ENCODE data around the gene TTC16.

The TTC16 gene

DNA sequence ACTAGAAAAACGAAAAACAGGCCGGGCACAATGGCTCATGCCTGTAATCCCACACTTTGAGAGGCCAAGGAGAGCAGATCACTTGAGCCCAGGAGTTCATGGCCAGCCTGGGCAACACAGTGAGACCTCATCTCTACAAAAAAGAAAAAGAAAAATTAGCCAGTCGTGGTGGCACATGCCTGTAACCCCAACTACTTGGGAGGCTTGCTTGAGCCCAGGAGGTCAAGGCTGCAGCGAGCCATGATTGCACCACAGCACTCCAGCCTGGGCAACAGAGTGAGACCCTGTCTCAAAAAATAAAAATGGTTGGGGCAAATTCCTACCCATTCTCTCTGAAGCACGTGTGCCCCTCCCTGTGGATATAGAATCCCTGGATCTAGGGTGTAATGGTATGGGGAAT is 17.5 kb upstream of the TTC16 start:
- no peak for DNase-seq

DNA sequence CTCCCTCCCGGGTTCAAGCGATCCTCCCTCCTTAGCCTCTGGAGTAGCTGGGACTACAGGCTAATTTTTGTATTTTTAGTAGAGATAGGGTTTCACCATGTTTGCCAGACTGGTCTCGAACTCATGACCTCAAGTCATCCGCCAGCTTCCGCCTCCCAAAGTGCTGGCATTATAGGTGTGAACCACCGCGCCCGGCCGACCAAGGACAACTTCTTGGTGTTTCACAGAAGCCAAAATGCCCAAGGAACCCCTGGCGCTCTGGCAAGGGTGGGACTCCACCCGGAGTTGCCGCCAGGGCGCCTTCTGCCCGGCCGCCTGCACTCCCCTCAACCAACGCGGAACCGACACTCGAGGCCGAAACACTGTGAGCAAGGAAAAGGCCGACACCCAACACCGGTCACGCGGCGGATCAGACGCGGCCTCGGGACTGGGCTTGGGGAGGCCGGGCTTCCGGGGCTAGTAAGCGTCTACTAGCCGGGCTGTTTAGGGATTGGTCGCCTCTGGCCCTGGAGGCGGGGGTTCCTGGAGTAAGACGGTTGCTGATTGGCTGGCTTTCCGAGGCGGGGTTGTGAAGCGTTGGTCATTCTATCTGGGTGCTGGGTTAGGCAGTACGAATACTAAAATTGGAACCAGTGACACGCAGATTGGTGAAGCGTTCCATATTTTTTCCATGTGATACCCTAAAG is 16.8 kb upstream of the TTC16 start:
- DNase-seq: peak; percentile 33 to 98 (median 93)

DNA sequence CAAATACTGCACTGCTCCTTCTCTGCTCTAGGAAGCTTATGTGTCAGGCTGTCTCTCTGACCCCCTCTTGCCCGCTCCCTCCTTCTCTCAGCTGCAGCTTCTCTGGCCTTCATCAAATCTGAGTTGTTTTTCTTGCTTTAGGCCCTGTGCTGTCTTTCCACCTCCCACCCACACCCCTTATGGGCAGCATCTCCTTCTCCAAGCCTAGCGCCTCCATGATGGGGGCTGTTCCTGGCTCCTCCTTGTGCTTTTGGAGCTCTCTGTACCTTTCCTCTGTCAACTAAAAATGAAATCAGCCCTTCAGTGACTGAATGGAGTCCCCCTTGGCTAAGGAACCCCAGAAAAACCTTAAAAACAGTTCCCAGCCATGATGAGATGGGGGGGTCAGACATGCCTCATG is 15.7 kb upstream of the TTC16 start:
- peak in 1 of 51 donors; percentile 48 for DNase-seq

DNA sequence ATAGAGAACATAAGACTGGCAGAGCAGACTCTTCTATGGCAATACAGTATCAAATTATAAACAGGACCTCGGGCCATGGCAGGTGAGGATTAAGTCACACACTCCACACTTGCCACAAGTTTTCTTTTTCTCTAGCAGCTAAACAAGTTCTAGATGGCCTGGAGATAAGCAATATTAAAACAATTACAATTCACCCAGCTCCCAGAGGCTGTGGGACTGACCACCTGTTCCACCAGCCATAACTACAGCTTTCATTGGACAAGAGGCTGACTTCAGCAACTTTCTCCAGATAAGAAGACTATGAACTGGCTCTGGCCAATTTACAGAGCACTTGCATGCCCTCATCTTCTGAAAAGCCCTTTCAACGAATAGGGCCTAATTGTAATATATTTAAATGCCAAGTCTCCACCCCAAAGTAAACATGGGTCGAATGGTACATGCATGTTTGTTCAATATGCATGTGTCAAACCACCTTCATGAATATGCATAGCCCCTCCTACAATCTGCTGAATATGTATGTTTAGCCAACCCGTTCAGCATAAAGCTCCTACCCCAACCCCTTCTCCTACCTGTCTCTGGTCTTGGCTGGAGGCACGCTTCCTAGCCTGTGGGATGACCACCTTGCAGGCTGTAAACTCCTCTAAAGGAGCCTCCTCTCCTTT is 15.2 kb upstream of the TTC16 start:
- DNase-seq: no peak

DNA sequence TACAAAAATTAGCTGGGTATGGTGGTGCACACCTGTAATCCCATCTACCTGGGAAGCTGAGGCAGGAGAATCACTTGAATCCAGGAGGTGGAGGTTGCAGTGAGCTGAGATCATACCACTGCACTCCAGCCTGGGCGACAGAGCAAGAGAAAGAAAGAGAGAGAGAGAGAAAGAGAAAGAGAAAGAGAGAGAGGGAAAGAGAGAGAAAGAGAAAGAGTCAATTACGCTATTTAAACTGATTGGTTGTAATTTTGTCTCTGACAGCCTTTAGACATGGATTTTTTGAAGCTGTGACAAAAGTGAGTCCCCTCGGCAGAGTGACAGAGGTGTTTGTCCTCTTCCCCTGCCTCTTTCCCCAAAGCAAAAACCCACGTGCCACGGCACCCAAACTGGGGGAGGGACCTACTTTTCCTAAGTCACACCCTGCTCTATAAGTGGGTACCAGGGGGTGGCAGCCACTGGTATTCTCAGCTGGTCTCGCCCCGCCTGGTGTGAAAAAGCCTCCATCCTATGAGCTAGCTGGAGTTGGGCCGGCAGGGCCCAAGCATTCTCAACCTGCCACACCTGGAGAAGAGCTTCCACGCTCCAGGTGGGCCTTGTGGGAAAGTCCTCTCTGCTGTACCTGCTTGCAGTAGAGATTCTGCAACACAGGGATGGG is 12.5 kb upstream of the TTC16 start:
- DNase-seq: no peak

DNA sequence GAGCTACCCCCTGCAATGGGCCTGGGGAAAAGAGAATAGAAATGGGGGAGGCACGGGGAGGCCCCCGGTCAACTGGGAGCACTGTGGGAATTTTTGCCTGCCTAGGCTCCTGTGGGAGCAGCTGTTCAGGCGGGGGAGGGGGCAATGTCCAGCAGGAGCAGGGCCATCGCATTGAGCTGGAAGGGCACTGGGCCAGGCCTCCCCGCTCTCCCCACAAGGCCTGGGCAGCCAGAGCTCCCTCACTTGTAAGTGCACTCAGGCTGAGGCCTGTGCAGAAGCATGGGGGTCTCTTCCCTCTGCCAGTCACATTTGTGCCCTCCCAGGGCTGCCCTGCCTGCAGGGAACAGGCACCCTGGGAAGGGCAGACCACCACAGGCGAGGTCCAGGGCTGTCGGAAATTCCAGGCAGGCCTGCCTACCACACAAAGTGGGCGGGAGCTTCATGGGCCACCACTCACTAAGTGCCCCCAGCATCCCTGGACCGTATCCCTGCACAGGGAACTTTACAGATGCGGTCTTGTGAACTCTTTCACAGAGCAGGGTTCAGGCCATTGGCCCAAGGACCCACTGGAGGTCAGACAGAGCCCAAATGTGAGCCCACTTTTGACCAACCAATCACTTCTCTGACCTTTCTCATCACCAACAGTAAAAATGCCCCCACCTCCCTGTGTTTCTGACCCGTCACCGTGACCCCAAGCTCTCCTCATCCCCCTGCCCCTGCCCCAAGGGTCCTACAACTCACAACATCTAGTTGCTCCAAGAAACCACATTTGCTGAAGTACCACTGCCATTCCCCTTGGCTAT is 10.1 kb upstream of the TTC16 start:
- no peak for DNase-seq

DNA sequence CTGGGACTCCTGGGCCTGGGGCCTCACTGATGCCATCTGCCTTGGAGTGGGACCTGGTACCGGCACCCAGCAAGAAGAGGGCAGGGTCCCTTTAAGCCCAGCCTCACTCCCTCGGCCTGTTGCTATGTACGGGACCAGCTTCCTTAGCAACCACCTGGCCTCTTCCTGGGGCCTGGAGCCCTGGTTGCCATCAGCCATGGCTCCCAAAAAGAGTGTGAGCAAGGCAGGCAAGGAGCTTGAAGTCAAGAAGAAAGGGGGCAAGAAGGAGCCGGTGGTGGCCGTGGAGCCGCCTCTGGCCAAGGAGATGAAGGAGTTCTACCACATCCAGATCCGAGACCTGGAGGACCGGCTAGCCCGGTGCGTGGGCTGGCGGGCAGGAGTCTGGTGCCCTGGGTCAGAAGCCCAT is 9.0 kb upstream of the TTC16 start, which contains the start of gene CFAP157:
Gene CFAP157, plus strand, starts transcription at position 153 of the 406 bp plus-strand sequence. Its CDS starts 44 bp downstream, at position 197.
- peak in 5 of 51 donors; percentile 10 to 32 (median 16) for DNase-seq

DNA sequence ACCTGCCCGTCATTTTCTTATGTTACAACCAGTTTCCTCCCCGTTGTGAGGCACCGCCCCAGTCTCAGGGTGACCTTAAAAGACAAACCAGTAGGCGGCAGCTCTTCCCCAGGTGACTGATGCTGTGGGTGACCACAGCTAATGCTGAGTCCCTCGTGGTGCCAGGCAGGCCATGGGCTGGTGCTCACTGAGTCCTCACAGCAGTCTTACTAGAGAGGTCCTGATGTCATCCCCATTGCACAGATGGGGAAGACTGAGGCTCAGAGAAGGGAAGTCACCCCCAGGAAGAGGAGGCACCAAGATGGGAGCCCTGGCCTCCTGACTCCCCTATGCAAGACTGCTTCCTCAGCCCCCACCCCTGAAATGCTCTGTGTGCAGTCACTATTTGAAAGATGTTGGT is 8.1 kb upstream of the TTC16 start:
- DNase-seq: no peak

DNA sequence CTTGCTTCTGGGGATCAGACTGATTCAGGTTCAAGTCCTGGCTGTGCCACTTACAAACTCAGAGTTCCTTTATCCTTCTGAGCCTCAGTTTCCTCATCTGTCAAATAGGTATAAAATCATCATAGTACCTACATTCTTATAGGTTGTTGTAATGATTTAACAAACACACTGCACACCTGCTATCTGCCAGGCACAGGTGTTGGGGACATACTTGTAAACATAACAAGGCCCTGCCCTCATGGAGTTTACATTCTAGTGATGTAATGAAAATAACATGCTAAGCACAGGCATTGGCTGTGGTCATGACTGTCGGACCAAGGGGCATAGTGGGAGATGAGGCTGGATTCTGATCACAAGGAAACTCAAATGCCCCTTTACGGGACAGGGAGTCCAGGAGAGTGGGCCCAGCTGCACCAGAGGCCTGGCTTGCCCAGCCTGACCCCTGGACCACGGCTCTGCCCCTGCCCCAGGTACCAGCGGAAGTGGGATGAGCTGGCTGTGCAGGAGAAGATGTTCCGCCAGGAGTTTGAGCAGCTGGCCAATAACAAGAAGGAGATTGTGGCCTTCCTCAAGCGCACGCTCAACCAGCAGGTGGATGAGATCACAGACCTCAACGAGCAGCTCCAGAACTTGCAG is 6.8 kb upstream of the TTC16 start:
- no peak for DNase-seq

DNA sequence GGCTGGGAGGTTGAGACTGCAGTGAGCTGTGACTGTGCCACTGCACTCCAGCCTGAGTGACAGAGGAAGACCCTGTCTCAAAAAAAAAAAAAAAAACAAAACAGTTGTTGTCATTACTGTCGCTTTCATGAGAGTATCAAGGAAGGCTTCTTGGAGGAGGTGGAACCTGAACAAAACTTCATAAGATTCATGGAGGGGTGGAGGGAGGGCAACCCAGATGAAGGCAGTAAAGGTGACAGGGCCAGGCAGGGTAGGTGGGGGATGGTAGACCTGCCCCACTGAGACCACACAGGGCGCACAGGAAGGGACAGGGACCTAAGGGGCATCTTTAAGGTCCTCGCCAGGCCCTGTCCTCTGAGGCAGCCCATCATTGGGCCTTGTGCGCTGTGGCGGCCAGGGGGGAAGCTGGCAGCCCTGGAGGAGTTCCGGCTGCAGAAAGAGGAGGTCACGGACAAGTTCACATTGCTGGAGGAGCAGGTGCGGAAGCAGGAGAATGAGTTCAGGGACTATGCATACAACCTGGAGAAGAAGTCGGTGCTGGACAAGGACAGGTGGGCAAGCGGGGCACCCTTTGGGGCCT is 5.6 kb upstream of the TTC16 start:
- no peak for DNase-seq

DNA sequence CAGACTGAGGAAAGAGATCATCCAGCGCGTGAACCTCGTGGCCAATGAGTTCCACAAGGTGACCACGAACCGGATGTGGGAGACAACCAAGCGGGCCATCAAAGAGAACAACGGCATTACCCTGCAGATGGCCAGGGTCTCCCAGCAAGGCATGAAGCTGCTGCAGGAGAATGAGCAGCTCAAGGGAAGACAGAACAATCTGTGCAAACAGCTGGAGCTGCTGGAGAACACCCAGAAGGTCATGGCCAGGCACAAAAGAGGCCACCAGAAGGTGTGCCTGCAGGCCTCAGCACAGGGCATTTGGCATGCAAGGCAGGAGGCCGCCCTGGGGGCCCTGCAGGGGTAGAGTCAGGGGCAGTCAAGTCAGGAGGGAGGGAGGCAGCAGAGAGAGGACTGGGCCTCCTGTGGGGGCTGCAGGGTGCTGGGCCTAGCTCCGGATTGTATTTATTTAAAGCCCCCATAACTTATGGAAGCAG is 4.6 kb upstream of the TTC16 start:
- no peak for DNase-seq

DNA sequence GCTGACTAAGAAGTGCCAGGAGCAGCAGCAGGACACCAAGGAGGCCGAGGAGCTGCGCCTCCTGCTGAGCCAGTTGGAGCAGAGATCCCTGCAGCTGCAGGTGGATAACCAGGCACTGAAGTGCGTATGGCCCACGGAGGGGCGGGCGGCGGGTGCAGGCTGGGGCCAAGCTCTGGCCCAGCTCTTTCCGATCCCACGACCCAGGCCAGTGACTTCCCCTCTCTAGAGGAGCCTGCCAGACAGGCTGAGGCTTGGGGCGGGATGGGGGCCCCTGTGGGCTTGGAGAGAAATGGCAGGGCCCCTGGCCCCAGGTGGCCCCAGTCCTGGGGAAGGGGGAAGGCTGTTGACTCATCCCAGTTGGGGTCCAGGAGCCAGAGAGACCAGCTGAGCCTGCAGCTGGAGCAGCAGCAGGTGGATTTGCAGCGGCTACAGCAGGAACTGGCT is 4.0 kb upstream of the TTC16 start:
- no peak for DNase-seq

DNA sequence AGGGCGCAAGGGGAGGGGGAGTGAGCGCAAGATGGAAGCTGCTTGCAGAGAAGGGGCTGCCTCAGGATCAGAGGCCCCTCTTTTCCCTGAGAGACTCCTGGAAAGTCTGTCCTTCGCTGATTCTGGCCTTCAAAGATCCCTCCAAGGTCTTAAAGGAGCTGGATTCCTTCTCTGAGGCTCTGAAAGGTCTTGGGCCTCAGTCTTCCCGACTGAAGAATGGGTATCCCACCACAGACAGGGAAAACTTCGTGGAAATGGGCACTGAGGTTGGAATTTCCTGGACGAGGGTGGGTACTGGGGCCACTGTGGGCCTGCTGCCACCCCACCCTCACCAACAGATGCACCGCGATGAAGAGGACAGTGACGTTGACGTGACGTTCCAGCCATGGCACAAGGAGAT is 3.5 kb upstream of the TTC16 start:
- no peak for DNase-seq

DNA sequence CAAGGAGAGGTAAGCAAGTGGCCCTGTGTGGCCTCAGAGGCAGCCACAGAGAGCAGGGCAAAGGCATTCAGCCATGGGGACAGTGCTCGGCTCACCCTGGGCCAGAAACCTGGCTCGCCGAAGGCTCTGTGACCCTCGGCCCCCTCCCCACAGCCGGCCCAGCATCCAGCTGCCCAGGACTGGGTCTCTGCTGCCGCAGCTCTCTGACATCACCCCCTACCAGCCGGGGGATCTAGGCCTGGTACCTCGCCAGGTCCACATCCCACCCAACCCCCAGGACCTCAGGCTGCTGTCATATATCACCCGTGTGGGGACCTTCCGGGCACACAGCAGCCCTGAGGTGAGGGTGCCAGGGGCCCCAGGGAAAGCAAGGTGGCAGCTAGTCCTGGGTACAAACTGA is 3.0 kb upstream of the TTC16 start:
- no peak for DNase-seq

DNA sequence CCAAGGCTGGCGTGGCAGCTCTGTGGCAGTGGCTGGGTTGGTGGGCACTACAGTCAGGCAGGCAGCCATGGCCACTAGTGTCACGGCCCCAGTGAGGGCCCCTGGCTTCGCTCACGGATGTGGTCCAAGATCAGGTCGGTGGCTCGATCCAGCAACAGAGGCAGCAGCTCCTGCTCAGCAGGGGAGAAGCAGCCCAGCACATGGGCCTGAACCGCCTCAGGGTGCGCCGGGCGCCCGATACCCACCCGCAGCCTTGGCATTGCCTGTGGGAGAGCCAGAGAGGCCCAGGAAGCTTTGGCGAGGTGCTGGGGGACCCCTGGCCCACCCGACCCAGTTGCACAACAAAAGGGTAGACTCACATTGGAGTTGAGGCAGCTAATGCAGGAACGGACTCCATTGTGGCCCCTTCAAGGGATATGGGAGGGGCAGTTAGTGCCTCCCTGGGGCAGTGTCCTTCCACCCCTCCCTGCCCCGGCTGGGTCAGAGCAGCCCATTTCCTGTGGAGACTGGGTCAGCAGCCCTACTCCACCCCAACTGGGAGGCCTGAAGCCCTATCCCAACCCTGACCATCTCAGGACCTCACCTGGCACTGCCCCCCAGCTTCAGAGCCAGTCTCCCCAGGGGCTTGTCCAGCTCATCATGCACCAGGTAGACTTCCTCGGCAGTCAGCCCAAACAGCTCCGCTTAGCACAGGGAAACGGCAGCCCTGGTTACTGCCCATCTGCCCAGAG is 1.7 kb upstream of the TTC16 start:
- DNase-seq: no peak

DNA sequence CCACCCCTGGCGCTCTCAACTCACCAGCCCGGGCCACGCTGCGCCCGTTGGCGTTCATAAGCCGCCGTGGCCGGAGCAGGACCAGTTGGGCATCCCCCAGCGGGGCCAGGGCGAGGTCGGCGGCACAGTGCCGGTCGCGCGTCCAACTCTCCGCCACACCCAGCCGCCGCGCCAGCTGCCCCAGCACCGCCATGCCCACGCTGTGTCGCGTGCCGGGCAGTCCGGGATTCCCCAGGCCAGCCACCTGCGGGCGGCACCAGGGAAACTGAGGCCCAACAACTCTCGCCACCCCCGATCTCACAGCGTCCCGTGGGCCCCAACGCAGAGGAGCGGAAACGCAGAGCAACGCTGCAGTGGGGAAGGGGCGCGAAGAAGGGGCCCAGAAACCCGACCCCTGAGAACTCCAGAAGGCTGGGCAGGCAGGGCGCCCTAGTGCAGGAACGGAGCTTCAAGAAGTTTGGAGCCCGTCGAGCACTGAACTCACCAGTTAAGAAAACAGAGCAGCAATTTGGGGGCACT is 869 bp upstream of the TTC16 start:
- DNase-seq: no peak

DNA sequence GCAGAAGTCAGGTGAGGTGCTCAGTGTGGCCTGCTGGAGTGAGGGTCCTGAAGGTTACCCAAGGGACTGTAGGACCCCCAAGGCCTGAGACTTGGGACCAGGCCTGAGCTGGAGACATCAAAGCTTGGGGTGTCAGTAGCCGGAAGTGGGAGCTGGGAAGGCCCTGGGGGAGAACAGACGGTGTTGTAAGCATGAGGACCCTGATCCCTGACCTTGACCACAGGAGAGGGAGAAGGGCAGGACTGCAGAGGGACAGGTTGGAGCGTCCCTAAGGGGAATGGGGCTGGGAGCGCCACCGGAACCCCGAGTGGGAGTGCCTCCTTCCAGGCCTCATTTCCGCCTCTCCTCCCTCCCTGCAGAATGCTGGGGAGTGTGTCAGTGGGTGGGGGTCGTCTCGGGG is 533 bp downstream of the TTC16 start:
- peak in 1 of 51 donors; percentile 46 for DNase-seq

DNA sequence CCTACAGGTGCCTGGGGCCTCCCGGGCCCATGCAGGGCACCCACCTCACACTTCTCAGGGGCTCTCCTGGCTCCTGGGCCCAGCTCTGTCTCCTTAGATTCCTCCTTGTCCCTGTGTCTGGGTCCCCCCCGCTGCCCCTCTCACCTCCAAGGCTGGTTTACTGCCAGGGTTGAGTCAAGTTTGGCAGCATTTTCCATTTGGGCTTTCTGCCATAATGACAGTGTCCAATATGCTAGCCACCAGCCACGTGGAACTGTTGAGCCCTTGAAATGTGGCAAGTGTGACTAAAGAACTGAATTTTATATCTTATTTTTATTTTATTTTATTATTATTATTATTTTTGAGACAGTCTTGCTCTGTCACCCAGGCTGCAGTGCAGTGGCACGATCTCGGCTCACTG is 1.9 kb downstream of the TTC16 start:
- DNase-seq: peak in 10 of 51 donors; percentile 9 to 47 (median 22)

DNA sequence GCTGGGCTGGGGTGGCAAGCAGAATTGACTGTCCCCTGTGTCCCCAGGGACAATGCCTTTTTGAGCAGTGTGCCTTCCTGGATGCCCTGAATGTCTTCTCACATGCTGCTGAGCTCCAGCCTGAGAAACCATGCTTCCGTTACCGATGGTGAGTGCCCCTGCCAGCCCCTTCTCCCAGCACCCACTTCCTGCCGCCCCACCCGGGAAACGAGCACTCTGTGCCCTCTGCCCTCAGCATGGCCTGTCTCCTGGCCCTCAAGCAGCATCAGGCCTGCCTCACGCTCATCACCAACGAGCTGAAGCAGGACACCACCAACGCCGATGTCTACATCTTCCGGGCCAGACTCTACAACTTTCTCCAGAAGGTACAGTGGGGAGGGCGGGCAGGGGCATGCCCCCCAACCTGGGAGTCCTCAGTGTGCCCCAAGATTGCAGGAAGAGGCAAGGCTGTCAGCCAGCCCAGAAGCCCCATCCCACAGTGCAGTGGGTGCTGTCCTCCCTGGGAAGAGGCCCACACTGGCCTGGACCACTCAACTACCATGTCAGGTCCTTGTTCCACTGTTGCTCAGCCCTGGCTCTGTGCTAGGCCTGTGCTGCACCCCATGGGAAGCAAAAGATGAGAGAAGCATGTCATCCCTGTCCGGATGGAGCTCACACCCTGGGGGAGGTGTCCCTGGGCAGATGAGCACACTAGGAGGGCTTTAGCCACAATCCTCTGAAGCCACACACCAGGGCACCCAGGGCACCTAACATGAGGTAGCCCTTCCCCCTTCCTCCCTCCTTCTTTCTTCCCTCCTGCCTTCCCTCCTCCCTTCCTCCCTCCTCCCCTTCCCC is 4.4 kb downstream of the TTC16 start:
- DNase-seq: no peak
